Neutrophil (primary cell): ENCODE data around the gene HMCN2.

ENCODE experiments used
- H3K27ac ChIP-seq: fragments of 200-600 bp; sonication (generic); 2 replicates; pipeline ENCODE4 v1.5.1; 2016; ENCODE audit warnings: mild to moderate bottlenecking, moderate library complexity
- H3K27me3 ChIP-seq: fragments of 200-600 bp; sonication (generic); 2 replicates; pipeline ENCODE4 v1.6.0; 2016; ENCODE audit warnings: mild to moderate bottlenecking
- H3K36me3 ChIP-seq: fragments of 200-600 bp; sonication (generic); 2 replicates; pipeline ENCODE4 v1.5.1; 2017
- H3K4me1 ChIP-seq, 2 experiments: fragments of 200-600 bp in 1 of 2; sonication (generic) in 1 of 2; 1 replicate in 1 of 2; 2 replicates in 1 of 2; pipeline versions ENCODE4 v1.5.1 to v1.6.1; 2013 to 2016; ENCODE audit warnings: low read depth in 1 of 2, low read length in 1 of 2, mild to moderate bottlenecking in 1 of 2, moderate library complexity in 1 of 2; ENCODE audit not compliant: control insufficient read depth in 1 of 2, insufficient read depth in 1 of 2
- H3K4me3 ChIP-seq, 2 experiments: fragments of 200-600 bp in 1 of 2; sonication (generic) in 1 of 2; 1 replicate in 1 of 2; 2 replicates in 1 of 2; pipeline ENCODE4 v1.5.1; 2013 to 2016; ENCODE audit warnings: low read depth in 1 of 2, low read length in 1 of 2, mild to moderate bottlenecking in 1 of 2, moderate library complexity in 1 of 2
- H3K9me3 ChIP-seq: fragments of 200-600 bp; sonication (generic); 2 replicates; pipeline ENCODE4 v1.5.1; 2016
- CTCF ChIP-seq: fragments of 200-600 bp; sonication (generic); IDR thresholded peaks from 2 replicates; pipeline ENCODE4 v1.5.1; 2016; ENCODE audit warnings: antibody characterized with exemption

Gene HMCN2

DNA sequence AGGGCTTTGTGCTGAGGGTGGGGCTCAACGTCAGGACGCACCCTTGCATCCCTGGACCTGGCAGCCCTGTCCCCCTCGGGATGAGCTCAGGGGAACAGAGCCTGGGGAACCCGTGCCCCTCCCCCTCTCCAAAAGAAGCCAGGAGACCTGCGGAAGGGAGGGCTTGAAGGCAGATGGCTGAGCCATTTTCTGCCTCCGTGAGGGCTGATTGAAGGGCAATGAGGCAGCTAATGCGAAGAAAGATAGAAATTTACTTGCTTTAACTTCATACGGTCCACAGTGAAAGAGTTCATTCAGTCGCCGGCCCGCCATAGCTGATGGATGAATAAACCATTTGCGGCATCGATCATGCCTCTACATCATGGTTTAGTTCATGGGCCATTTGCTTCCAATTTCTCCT is 208.0 kb downstream of the HMCN2 start:
- no peaks in the 10 kb centered on the region for H3K4me1 ChIP-seq
- no peak overlapping the region for H3K4me3 ChIP-seq
- TF ChIP-seq CTCF = no peak
- H3K36me3 ChIP-seq = no peaks in the 10 kb centered on the region
- no peaks in the 10 kb centered on the region for H3K9me3 ChIP-seq
- H3K27me3 ChIP-seq = peaks cover 79% of the 10 kb centered on the region
- no peak overlapping the region for H3K27ac ChIP-seq

DNA sequence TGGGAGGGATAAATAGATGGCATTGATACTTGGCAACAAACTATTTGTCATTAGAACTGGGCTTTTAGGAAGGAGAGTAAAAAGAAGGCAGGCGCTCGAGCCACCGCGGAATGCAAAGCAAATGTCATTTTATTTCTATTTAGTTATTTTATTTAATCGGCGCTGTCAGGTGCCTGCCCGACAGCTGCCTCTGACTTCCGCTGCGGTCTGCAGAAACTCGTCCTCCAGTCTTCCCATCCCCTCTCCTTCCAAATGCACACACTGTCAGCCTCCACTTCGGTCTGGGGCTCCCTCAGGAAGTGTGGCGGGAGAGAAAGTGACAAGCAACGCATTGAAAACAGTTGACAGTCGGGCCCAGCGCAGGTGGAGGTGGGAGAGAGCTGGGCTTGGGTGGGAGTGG is 208.5 kb downstream of the HMCN2 start:
- Histone ChIP-seq H3K27me3 (peaks cover 74% of the 10 kb centered on the region), H3K27ac (no peak overlapping the region), H3K4me1 (no peaks in the 10 kb centered on the region), H3K36me3 (no peaks in the 10 kb centered on the region), H3K9me3 (no peaks in the 10 kb centered on the region), H3K4me3 (no peak overlapping the region)
- no peak for TF ChIP-seq CTCF

DNA sequence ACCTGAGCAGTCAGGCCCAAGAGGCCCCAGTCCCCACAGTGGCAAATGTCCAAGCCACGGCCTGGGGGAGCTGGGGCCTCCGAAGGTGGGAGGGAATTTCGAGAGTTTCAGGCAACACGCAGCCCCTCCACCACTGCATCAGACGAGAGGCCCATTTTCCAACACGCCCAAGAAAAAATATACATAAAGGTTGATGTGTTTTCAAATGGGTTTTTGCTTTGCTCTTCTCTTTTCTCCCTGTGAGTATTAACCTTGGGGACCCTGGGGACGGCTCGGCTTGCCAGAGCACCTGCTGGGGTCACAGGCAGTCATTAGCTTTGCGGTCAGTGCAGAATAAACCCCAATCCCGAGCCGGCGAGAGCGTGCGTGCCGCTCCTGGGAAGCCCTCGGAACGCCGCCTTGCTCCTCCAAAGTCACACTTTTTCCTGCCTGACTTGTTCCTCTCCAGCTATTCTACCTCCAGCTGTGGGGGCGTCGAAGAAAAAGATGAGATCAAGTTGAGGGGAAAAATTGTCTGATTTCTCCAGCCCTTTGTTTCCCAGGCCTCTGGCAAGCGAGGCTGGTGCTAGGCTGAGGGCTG is 210.7 kb downstream of the HMCN2 start:
- no peaks in the 10 kb centered on the region for H3K36me3 ChIP-seq
- peaks cover 53% of the 10 kb centered on the region for H3K27me3 ChIP-seq
- no peak overlapping the region for H3K27ac ChIP-seq
- no peak overlapping the region for H3K4me3 ChIP-seq
- no peak for TF ChIP-seq CTCF
- no peaks in the 10 kb centered on the region for H3K4me1 ChIP-seq
- no peaks in the 10 kb centered on the region for H3K9me3 ChIP-seq

GRCh38 chr9:130477564-130477963 is 212.0 kb downstream of the HMCN2 start:
- no peak overlapping the region for H3K27ac ChIP-seq
- no peaks in the 10 kb centered on the region for H3K4me1 ChIP-seq
- no peak for TF ChIP-seq CTCF
- no peaks in the 10 kb centered on the region for H3K9me3 ChIP-seq
- no peak overlapping the region for H3K4me3 ChIP-seq
- H3K27me3 ChIP-seq = peaks cover 52% of the 10 kb centered on the region
- no peaks in the 10 kb centered on the region for H3K36me3 ChIP-seq

- Histone ChIP-seq H3K9me3 (no peaks in the 10 kb centered on the region), H3K27me3 (peaks cover 52% of the 10 kb centered on the region), H3K36me3 (no peaks in the 10 kb centered on the region), H3K27ac (no peak overlapping the region), H3K4me1 (no peaks in the 10 kb centered on the region), H3K4me3 (no peak overlapping the region)
- no peak for TF ChIP-seq CTCF
Measured at GRCh38 chr9:130478152-130478551, 212.6 kb downstream of the HMCN2 start.
